Left ventricle myocardium inferior (tissue), 1 donor: ENCODE results near the gene MT1F. TPM values are rescaled to one million over a fixed set of nuclear protein-coding genes. Genes with fewer than 3 reads are reported as not detected.

ENCODE experiments used
- DNase-seq: peaks from one replicate; pipeline ENCODE4 v3.0.0-alpha.2; 2020
- H3K27ac ChIP-seq: fragments of 200-600 bp; replicated peaks from 2 replicates; pipeline ENCODE4 v1.8.0; 2021
- H3K27me3 ChIP-seq: fragments of 200-600 bp; 2 replicates; pipeline ENCODE4 v1.8.0; 2021; ENCODE audit warnings: low read depth
- H3K36me3 ChIP-seq: fragments of 200-600 bp; 2 replicates; pipeline ENCODE4 v1.8.0; 2021
- H3K4me1 ChIP-seq: fragments of 200-600 bp; 2 replicates; pipeline ENCODE4 v1.8.0; 2021
- H3K4me3 ChIP-seq: fragments of 200-600 bp; 2 replicates; pipeline ENCODE4 v1.8.0; 2021; ENCODE audit warnings: mild to moderate bottlenecking, moderate library complexity
- H3K9me3 ChIP-seq: fragments of 200-600 bp; replicated peaks from 2 replicates; pipeline ENCODE4 v1.8.0; 2021
- intact Hi-C: fragments of 100-400 bp; cut with micrococcal nuclease; formaldehyde crosslinking; loops from one replicate; pipeline ENCODE4 v1.11.0; 2022
- total RNA-seq: library from RNA; stranded (reverse); fragmentation: NEBNext Ultra II Directional; extraction: Animal tissue kit (Norgen Biotek cat#: 25700); gene quantifications from one replicate; pipeline ENCODE4 v1.2.1, GENCODE V29; 2021
- TF ChIP-seq, protein P1 (sequence below): fragments of 200-600 bp; IDR thresholded peaks from 2 replicates; pipeline ENCODE4 v1.8.0; 2021; ENCODE audit warnings: antibody characterized with exemption, mild to moderate bottlenecking, borderline replicate concordance
- donor health status: DM: no; HTN: yes; CAD: no; lungs with severe emphysema.

MT1F gene
- total RNA-seq, 1 donor from 2014 or later: 0.85 TPM

GRCh38 chr16:56623637-56624036, 34.1 kb upstream of the MT1F start:
- Histone ChIP-seq H3K4me3 (no peak overlapping the region), H3K4me1 (peaks cover 45% of the 10 kb centered on the region), H3K9me3 (no peaks in the 10 kb centered on the region), H3K27me3 (no peaks in the 10 kb centered on the region), H3K27ac (no peak overlapping the region), H3K36me3 (no peaks in the 10 kb centered on the region)
- TF ChIP-seq, protein P1, sequence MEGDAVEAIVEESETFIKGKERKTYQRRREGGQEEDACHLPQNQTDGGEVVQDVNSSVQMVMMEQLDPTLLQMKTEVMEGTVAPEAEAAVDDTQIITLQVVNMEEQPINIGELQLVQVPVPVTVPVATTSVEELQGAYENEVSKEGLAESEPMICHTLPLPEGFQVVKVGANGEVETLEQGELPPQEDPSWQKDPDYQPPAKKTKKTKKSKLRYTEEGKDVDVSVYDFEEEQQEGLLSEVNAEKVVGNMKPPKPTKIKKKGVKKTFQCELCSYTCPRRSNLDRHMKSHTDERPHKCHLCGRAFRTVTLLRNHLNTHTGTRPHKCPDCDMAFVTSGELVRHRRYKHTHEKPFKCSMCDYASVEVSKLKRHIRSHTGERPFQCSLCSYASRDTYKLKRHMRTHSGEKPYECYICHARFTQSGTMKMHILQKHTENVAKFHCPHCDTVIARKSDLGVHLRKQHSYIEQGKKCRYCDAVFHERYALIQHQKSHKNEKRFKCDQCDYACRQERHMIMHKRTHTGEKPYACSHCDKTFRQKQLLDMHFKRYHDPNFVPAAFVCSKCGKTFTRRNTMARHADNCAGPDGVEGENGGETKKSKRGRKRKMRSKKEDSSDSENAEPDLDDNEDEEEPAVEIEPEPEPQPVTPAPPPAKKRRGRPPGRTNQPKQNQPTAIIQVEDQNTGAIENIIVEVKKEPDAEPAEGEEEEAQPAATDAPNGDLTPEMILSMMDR: no peak
- intact Hi-C loops: no loop called here
- no peak for DNase-seq

DNA sequence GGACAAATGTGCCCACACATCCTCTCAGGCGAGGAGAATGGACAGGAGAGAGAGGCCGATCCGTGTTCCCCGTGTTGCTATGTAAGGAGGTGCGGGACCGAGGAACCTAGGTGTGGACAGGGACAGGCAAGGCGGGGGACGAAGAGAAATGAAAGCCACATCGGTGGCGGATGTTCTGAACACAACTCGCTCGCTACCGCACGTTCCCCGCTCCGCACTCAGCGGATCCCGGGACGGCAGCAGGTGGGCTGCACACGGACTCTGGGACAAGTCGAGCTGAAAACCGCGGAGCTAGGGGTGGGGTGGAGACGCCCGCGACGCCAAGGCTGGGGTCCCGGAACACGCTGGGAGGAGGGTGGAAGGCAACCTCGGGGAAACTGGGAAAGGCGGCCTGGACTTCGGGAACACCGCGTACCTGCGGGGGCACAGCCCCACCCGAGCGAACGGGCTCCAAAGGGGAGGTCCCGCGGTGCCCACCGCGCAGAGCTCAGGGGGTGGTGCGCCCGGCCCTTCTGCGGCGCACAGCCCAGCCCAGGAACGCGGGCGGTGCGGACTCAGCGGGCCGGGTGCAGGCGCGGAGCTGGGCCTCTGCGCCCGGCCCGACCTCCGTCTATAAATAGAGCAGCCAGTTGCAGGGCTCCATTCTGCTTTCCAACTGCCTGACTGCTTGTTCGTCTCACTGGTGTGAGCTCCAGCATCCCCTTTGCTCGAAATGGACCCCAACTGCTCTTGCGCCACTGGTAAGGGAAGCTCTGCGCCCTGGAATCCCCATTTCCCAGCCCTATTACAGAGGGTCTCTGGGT, 32.4 kb upstream of the MT1F start, which contains the start of gene MT1E:
MT1E (plus strand) TSS at position 642 of the 803 bp plus-strand sequence; CDS start at position 713, 71 bp downstream.
- peak; percentile 88 for DNase-seq
- Histone ChIP-seq H3K9me3 (no peaks in the 10 kb centered on the region), H3K4me1 (peaks cover 40% of the 10 kb centered on the region), H3K27me3 (no peaks in the 10 kb centered on the region), H3K27ac (peak within 1 kb of the TSS; percentile 99), H3K36me3 (no peaks in the 10 kb centered on the region), H3K4me3 (peak within 1 kb of the TSS; percentile 80)
- TF ChIP-seq, protein P1: no peak
- intact Hi-C loops: no loop called here

DNA sequence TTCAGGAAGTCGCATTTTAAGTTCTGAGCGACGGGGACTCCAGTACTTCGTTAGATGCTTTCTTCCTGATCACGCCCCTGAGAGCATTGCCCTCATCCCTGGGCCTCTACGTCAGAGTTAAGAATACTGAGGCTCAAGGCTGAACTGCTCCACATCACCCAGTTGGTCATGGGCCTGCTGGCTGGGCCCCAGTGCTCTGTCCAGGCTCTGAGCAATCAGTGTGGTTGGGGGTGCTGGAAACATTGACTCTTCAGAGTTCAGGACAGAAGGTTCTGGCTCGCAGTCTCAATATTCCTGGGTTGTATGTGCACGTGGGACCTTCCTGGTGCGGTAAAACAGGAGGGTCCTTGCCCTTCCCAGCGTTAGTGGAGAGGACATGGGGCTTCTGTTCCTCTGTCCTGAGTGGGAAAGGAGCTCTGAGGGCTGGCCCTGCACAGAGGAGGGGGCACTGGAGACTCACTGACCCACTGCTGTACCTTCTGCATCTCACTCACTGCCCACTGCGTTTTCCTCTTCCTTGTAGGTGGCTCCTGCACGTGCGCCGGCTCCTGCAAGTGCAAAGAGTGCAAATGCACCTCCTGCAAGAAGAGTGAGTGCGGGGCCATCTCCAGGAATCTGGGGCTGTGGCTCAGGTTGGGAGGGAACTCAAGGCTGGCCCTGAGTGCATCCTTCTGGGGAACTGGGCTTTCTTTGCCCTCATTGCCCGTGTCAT, 31.7 kb upstream of the MT1F start:
- H3K36me3 ChIP-seq: no peaks in the 10 kb centered on the region
- peak overlapping the region; percentile 80 for H3K4me3 ChIP-seq
- H3K27me3 ChIP-seq: no peaks in the 10 kb centered on the region
- peak; percentile 71 for DNase-seq
- H3K27ac ChIP-seq: peak overlapping the region; percentile 99
- TF ChIP-seq, protein P1: no peak
- intact Hi-C loops: no loop called here
- H3K4me1 ChIP-seq: peaks cover 39% of the 10 kb centered on the region
- H3K9me3 ChIP-seq: no peaks in the 10 kb centered on the region

GRCh38 chr16:56626685-56627084, 31.1 kb upstream of the MT1F start:
- no peaks in the 10 kb centered on the region for H3K36me3 ChIP-seq
- no peaks in the 10 kb centered on the region for H3K9me3 ChIP-seq
- intact Hi-C loops: no loop called here
- H3K4me3 ChIP-seq: peak overlapping the region; percentile 80
- H3K27ac ChIP-seq: peak overlapping the region; percentile 99
- TF ChIP-seq, protein P1: no peak
- DNase-seq: no peak
- peaks cover 39% of the 10 kb centered on the region for H3K4me1 ChIP-seq
- no peaks in the 10 kb centered on the region for H3K27me3 ChIP-seq

DNA sequence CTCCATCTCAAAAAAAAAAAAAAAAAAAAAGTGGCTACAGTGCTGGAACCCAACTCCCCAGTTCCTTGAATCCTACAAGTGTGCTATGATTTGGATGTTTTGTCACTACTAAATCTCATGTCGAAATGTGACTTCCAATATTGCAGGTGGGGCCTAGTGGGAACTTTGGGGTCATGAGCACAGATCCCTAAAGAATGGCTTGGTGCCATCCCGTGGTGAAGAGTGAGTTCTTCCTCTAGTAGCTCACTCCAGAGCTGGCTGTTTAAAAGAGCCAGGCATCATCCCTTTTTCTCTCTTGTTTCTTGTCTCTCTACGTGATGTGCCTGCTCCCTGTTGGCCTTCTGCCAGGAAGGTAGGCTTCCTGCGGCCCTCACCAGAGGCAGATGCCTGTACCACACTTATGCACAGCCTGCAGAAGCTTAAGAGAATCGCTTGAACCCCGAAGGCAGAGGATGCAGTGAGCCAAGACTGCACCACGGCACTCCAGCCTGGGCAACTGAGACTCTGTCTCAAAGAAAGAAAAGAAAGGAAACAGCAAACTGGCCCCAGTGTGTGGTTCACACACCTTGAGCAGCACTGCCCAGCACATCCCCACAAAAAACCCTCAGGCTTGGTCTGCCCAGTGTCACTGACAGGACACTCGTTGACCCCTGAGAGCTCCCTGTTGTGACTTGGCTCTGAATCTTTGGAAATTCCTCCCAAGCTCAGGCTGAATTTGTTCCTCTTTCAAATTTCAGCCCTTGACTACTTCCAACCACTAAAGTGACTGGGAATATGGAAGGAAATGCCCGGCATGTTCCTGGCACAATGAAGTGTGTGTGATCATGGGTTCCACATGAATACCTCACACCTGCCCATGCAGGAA, 29.0 kb upstream of the MT1F start:
- Histone ChIP-seq H3K27ac (peak overlapping the region; percentile 27), H3K4me3 (no peak overlapping the region), H3K36me3 (no peaks in the 10 kb centered on the region), H3K9me3 (no peaks in the 10 kb centered on the region), H3K27me3 (peaks cover 4% of the 10 kb centered on the region), H3K4me1 (peaks cover 46% of the 10 kb centered on the region)
- TF ChIP-seq, protein P1: no peak
- intact Hi-C loops: no loop called here
- DNase-seq: no peak
